ENCODE results near the gene MLC1. TPM values are rescaled to one million over a fixed set of nuclear protein-coding genes. Genes with fewer than 3 reads are reported as not detected.

Gene MLC1
- total RNA-seq, 1 donor from 2014 or later, result 0.50 TPM

DNA sequence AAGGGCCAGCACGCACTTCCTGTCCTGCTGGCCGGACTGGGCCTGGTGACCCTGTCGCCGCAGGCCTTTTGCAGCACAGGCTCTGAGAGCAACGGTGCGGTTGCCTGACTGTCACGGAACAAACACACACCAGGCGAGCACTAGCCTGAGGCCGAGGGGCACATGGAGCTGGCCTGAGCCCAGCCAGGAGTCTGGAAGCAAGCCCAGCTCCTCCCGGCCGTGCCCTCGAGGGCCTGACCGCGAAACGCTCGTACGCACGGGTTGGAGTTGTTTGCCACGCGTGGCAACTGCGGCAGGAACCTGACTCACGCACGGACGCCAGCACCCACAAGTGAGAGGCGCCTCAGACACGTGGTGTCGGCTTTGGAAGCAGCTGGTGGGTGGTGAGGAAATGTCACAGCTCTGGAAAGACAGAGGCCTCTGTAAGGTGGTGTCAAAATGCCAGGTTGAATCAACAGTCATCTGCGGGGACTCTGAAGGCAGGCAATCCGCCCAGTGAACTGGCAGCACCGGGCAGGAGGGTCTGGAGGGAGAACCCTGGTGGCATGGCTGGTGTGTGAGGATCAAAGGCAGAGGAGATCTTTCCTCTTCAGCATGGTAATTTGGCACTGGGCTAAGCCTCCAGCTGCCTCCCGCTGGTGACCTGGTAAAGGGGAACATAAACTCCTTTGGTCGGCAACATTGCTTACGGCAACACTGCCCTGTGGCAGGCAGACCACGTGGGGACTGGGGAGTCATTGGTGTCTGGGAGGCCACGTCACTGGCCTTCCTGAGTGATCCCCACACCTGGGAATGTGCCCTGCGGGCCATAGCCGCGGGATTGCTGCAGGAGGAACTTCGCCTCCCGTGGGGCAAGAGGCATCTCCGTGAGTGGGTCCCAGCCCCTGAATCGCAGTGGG lies 57.3 kb downstream of the MLC1 start:
- TF ChIP-seq, protein P1, sequence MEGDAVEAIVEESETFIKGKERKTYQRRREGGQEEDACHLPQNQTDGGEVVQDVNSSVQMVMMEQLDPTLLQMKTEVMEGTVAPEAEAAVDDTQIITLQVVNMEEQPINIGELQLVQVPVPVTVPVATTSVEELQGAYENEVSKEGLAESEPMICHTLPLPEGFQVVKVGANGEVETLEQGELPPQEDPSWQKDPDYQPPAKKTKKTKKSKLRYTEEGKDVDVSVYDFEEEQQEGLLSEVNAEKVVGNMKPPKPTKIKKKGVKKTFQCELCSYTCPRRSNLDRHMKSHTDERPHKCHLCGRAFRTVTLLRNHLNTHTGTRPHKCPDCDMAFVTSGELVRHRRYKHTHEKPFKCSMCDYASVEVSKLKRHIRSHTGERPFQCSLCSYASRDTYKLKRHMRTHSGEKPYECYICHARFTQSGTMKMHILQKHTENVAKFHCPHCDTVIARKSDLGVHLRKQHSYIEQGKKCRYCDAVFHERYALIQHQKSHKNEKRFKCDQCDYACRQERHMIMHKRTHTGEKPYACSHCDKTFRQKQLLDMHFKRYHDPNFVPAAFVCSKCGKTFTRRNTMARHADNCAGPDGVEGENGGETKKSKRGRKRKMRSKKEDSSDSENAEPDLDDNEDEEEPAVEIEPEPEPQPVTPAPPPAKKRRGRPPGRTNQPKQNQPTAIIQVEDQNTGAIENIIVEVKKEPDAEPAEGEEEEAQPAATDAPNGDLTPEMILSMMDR (IDR thresholded peaks at IDR 0.05), result no peak
- H3K4me1 Mint-ChIP-seq (ENCODE audit: low read depth), result peaks cover 6% of the 10 kb centered on the region
- H3K27ac Mint-ChIP-seq (ENCODE audit: unreplicated experiment), result no peak overlapping the region
- peaks cover 11% of the 10 kb centered on the region for H3K27me3 Mint-ChIP-seq (ENCODE audit: low read depth)
- H3K9me3 Mint-ChIP-seq (ENCODE audit: low read depth), result no peaks in the 10 kb centered on the region
- no peak overlapping the region for H3K4me3 Mint-ChIP-seq (ENCODE audit: unreplicated experiment)
- DNase-seq (ENCODE audit: low spot score), result no peak
- no peaks in the 10 kb centered on the region for H3K36me3 Mint-ChIP-seq (ENCODE audit: low read depth)

DNA sequence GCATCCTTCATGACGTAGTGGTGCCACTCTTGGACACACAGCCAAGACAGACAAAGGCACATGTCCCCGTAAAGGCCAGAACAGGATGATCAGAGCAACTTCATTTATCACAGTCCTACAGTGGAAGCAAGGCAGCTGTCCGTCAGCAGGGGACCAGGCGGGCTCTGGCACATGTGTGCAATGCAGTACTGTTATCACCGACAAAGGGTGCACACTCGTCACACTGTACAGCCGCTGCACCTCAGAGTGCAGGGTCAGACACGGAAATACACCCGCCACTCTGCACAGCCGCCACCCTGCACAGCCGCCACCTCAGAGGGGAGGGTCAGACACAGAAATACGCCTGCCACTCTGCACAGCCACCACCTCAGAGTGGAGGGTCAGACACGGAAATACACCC lies 59.2 kb downstream of the MLC1 start:
- Mint-ChIP-seq H3K9me3 (ENCODE audit: low read depth) (no peaks in the 10 kb centered on the region), H3K4me1 (ENCODE audit: low read depth) (peaks cover 6% of the 10 kb centered on the region), H3K36me3 (ENCODE audit: low read depth) (no peaks in the 10 kb centered on the region), H3K27me3 (ENCODE audit: low read depth) (peaks cover 11% of the 10 kb centered on the region), H3K4me3 (ENCODE audit: unreplicated experiment) (no peak overlapping the region), H3K27ac (ENCODE audit: unreplicated experiment) (no peak overlapping the region)
- TF ChIP-seq, protein P1 (IDR thresholded peaks at IDR 0.05), result no peak
- DNase-seq (ENCODE audit: low spot score), result peak; percentile 52

DNA sequence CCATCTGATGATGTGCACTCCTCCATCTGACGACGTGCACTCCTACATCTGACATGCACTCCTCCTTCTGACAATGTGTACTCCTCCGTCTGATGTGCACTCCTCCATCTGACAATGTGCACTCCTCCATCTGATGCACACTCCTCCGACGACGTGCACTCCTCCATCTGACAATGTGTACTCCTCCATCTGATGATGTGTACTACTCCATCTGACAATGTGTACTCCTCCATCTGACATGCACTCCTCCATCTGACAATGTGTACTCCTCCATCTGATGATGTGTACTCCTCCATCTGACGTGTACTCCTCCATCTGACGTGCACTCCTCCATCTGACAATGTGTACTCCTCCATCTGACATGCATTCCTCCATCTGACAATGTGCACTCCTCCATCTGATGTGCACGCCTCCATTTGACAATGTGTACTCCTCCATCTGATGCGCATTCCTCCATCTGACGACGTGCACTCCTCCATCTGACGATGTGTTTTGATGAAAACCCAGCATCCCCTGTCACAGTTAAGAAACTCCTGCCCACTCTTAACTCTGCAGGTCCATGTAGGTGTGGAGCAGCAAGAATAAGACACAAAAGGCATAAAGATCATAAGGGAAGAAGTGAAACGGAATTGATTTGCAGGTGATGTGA lies 62.9 kb downstream of the MLC1 start:
- peaks cover 19% of the 10 kb centered on the region for H3K27me3 Mint-ChIP-seq (ENCODE audit: low read depth)
- DNase-seq (ENCODE audit: low spot score), result peak; percentile 15
- peaks cover 2% of the 10 kb centered on the region for H3K36me3 Mint-ChIP-seq (ENCODE audit: low read depth)
- H3K27ac Mint-ChIP-seq (ENCODE audit: unreplicated experiment), result no peak overlapping the region
- H3K4me3 Mint-ChIP-seq (ENCODE audit: unreplicated experiment), result no peak overlapping the region
- H3K4me1 Mint-ChIP-seq (ENCODE audit: low read depth), result no peaks in the 10 kb centered on the region
- TF ChIP-seq, protein P1 (IDR thresholded peaks at IDR 0.05), result no peak
- H3K9me3 Mint-ChIP-seq (ENCODE audit: low read depth), result peaks cover 2% of the 10 kb centered on the region

DNA sequence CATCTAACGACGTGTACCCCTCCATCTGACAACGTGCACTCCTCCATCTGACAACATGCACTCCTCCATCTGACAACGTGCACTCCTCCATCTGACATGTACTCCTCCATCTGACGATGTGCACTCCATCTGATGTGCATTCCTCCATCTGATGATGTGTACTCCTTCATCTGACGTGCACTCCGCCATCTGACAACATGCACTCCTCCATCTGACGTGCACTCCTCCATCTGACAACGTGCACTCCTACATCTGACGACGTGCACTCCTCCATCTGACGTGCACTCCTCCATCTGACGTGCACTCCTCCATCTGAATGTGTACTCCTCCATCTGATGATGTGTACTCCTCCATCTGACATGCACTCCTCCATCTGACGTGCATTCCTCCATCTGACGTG lies 64.6 kb downstream of the MLC1 start:
- peaks cover 2% of the 10 kb centered on the region for H3K36me3 Mint-ChIP-seq (ENCODE audit: low read depth)
- no peak overlapping the region for H3K4me3 Mint-ChIP-seq (ENCODE audit: unreplicated experiment)
- TF ChIP-seq, protein P1 (IDR thresholded peaks at IDR 0.05), result no peak
- no peaks in the 10 kb centered on the region for H3K4me1 Mint-ChIP-seq (ENCODE audit: low read depth)
- H3K9me3 Mint-ChIP-seq (ENCODE audit: low read depth), result peaks cover 2% of the 10 kb centered on the region
- DNase-seq (ENCODE audit: low spot score), result peak; percentile 13
- H3K27ac Mint-ChIP-seq (ENCODE audit: unreplicated experiment), result no peak overlapping the region
- H3K27me3 Mint-ChIP-seq (ENCODE audit: low read depth), result peaks cover 19% of the 10 kb centered on the region

DNA sequence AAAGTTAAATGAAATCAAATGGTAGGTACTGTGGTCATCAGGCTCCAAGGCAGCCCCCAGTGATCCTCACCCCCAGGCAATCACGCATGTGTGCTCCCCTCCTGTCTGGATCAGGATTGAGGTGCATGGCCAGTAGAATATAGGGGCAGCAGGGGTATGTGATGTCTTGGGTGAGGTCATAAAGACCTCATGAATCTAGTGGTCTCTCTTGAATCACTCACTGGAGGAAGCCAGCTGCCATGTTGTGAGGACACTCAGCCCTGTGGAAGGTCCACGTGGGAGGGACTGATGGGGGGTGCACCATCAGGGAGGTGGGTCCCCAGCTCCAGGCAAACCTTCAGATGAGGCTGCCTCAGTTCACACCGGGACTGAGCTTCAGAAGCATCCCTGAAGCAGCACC lies 65.9 kb downstream of the MLC1 start:
- peaks cover 2% of the 10 kb centered on the region for H3K9me3 Mint-ChIP-seq (ENCODE audit: low read depth)

More for the DNA sequence above, 65.9 kb downstream of the MLC1 start:
- no peak overlapping the region for H3K27ac Mint-ChIP-seq (ENCODE audit: unreplicated experiment)
- H3K4me3 Mint-ChIP-seq (ENCODE audit: unreplicated experiment), result no peak overlapping the region
- no peaks in the 10 kb centered on the region for H3K4me1 Mint-ChIP-seq (ENCODE audit: low read depth)
- peaks cover 2% of the 10 kb centered on the region for H3K36me3 Mint-ChIP-seq (ENCODE audit: low read depth)
- DNase-seq (ENCODE audit: low spot score), result peak; percentile 46
- peaks cover 12% of the 10 kb centered on the region for H3K27me3 Mint-ChIP-seq (ENCODE audit: low read depth)
- TF ChIP-seq, protein P1 (IDR thresholded peaks at IDR 0.05), result no peak

All from chondrocyte (in vitro differentiated cells).